Measurements from ENCODE around the gene IFFO2.
A peak's percentile ranks its signal among the peaks of the same experiment; 100 is the strongest.

Gene IFFO2

DNA sequence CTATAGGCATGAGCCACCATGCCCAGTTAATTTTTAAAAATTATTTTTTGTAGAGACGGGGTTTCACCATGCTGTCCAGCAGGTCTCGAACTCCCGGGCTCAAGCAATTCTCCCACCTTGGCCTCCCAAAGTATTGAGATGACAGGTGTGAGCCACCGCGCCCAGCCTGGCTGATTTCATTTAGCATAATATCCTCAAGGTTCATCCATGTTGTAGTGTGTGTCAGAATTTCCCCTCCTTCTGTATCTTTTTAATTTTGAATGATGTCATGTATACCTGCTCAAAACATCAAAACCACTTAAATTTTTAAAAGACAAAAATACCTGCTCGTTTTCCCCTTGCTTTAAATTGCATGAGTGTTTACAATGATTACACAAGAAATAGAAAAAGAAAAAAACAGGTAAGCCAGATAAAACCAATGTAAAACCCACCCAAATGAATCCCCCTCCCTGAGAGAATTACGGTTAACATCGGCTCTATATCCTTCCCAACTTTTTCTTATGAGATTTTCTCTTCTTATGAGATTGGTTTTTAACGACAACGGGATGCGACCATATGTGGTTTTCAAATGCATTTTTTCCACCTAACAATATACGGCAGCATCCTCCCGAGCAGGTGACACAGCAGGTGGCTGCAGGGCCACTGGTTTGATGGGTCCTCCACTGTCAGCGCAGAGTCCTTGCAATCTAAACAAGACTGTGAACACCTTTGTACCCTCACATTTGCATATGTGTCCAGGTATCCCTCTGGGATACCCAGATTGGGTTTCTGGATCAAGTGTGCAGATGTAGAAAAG, 22.1 kb downstream of the IFFO2 start:
- DNase-seq = peak in 1 of 2 donors; percentile 45

DNA sequence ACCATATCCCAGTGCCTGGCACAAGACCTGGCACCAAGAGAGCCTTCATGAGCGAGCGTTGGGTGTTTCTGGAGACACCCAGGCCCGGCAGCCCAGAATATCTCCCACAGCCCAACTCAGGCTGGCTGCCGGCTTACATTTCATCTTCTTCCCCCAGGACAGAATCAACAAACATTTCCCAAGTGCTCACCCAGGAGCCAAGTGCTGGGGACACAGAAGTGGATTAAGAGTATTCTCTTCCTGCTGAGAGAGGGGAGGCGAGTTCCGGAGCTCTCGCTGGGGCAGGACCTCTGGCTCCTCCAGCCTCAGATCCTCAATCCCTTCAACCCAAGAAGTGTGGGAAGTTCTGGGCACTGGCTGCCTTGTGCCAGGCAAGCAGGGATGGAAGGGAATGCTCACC, 23.6 kb downstream of the IFFO2 start:
- DNase-seq = no peak

DNA sequence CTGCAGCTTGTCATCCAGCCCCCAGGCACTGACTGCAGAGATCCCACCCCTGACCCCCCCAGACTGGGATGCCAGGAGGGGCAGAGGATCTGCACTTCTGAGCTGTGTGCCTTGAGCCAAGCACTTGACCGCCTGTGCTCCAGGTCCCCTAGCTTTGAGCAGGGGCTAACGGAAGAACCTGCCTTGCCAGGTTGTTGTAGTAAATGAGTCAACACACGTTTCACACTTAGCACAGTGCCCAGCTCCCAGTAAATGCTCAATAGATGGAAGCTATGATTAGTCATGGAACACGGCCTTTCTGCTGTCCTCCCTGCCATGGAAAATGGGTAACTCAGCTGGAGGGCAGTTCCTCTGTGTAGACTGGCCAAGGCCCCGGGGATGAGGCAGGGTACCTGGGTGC, 24.1 kb downstream of the IFFO2 start:
- no peak for DNase-seq

DNA sequence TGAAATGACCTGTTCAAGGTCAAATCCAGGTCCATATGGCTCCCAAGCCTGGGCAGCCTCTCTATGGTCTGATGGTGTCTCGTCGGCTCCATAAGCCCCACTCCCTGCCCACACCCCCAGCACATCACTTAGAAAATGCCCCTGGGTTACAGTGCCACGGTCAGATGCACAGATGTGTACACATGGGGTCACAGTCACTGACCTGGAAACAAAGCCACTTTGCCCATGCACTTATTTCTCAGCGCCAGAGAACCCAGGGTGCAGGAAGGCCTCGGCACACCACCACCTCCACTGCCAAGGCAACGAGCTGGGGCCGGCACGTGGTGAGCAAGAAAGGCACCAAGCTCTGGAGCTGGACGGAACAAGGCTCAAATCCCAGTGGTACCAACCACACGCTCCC, 24.7 kb downstream of the IFFO2 start:
- no peak for DNase-seq

DNA sequence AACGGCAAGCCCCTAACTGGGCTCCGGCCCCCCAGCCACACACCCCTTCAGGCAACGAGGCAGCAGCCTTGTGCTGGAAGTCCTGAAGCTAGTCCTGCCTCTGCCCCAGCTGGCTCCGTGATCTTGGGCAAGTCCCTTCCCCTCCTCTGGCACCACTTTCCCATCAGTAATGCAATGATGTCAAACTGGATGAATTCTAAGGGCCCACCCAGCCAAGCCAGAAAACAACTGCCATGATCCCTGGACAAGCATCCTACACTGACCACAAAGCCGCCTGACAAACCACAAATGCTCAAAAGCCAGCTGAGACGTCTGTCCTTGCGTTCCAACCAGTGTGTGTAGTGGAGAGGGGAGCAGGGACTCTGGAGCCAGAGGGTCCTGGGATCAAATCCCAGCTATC, 26.8 kb downstream of the IFFO2 start:
- DNase-seq = no peak

DNA sequence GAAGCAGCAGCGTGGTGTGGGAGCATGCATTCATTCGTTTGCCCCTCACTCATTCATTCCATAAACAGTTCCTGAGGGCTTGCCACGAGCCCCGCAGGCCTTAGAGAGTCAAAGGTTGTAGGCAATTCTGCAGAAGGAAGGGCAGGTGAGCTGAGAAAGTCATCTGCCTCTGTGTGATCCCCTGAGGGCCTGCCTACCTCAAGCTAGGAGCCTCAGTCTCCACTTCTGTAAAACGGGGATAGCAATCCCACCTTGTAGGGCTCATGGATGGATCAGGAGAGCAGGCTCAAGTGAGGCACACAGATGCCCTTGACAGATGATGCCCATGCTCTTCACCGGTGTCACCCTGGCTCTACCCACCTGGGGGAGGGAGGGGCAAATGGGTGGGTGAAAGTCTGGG, 27.5 kb downstream of the IFFO2 start:
- DNase-seq = no peak

DNA sequence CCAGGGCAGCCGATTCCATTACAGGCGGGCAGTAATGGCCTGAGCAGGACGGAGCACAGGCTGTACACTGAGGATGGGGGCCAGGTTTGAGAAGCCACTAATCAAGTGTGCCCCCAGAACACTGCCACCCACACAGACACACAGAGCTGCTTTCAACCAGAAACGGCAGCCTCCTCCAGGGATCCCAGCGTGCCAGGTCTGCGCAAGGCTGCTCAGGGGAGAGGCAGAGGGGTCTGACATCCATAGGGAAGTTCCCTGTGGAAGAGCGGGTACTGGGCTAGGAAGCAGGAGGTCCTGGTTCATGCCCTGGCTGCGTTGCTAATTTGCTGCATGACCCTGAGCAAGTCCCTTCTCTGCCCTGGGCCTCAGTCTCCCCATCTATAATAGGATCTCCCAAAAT, 28.1 kb downstream of the IFFO2 start:
- DNase-seq = no peak

DNA sequence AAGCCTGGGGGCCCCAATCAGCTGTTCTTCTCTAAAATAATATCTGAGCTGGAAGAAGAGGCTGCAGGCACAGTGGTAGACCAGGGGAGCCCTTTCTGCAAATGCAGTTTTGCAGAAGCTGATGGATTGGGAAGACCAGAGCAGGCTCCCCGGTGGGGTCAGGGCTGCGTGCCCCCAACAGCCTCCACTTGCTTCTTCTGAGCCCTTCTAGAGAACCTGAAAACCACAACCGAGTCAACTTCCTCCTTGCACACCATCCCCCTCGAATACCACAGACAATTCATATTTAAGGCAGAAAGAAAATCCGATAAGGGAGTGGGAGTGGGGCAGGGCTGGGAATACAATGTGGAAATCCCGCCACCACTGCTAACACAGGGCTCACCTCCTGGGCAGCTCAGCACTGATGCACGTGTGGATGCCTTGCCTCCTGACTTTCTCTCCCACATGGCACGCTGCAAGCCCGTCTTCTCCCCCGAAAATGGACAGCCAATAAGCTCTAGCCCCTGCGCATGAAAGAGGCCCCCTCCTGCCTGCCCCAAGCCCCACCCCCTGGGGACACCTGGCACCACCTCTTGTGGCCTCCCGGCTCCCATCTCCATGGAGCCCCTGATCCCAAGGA, 28.7 kb downstream of the IFFO2 start:
- peak in 1 of 2 donors; percentile 56 for DNase-seq

DNA sequence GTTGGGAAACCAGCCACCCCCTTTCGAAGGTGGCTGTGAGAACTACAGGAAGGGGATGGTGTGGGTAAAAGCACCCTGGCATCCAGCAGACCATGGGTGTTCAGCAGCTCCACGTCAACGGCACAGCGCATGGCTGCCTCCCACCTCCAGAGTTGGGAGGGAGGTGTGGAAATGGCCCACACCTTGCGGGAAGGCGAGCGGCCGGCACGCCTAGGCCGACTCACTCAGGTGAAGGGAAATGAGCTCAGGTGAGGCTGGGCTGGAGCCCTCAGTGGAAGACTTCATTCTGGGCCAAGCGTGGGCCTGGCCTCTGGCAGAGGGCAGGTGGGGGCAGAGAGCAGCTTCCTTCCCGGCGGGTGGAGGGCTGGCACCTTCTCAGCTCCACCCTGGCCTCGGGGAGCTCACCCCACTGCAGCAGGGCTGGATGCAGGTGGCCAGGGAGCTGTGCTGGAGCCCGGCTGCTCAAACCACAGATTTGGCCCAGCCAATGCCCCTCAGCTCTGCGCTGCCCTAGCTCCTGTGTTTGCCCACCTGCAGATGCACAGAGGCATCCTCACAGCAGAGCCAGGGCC, 29.3 kb downstream of the IFFO2 start:
- peak in 1 of 2 donors; percentile 47 for DNase-seq

DNA sequence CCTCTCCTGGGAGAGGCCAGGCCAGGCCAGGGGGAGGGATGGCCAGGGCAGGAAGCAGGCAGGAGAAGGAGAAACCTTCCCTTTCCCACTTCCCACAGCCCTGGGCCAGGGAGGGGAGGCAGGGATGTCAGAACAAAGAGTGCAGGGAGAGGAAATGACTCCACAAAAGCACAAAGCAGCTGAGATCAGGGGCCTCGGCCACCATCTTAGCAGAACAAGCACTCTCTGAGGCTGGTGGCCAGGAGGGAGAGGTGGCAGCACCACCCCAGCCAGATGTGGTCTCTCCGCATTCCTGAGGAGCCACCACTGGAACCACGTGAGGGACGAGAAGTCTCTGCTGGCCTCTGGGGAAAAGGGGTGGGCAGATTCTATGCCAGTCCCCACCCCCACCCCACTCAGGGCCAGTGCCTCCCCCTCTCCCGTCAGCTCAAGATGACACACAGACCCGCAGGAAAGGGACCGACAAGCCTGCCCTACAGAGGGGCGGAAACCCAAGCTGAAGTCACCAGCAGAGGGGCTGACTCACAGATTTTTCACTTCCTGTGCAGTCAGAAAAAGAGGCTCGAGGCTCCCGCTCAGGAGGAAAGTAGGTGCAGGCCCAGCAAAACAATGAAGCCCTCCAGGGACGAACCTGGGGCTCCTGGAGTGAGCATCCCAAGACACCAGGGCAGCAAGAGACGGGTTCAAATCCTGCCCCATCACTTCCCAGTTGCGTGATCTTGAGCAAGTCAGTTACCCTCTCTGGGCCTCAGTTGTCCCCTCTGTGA, 30.0 kb downstream of the IFFO2 start:
- peak; percentile 84 to 87 for DNase-seq

DNA sequence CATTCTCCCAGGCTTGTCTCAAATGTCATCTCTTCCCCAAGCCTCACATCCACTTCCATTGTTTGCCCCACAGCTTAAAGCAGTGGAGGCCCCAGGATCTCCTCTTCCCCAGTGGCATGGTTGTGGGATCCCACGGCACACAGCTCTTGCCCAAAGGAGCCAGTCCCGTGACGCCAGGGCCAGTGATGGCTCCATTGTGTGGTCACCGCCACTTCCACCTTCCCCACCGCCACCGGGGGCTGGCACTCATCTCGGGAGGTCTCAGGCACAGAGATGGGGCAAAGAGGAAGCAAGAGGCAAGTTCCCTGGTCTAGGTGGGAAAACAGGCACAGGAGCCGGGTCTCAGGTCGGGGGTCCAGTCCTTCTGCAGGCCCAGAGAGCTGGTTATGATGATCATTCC, 31.2 kb downstream of the IFFO2 start:
- no peak for DNase-seq

DNA sequence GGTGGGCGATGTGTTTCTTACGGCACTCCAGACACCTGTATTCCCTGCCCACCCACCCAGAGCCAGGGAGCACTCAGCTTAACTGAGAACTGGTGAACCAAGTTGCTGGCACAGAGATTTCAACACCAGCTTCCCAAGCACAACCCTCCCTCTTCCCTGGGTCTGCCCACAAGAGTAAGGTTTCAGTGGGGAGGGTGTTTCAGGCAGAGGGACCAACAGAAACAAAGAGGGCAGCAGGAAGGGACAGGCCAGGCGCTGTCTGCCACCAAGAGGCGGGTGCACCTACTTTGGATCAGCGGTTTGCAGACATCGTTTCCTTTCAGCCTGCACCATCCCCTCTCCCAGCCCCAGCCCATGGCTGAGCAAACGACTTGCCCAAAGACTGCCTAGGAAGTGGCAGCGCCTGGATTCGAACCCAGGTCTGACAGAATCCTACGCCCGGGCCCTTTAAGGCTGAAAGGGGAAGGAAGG, 32.2 kb downstream of the IFFO2 start:
- no peak for DNase-seq

DNA sequence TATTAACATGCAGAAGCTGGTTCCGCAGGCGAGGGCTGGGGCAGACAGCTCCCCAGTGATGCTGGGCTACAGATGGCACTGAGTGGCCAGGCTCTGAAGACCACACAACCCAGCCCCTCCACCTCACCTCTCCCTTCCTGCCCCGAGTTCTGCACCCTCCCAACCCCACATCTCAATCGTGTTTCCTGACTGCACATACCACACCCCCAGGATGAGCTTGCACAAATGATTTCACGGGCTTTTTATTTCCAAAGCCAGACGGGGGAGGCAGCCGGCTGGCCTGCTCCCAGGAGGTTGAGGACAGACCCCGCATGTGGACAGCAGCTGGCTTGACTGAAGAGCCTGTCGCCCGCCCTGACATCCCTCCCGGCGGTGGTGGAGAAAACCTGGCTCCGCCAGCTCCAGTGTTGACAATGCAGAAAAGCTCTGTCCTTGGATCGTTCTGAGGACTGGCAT, 32.7 kb downstream of the IFFO2 start:
- peak in 1 of 2 donors; percentile 35 for DNase-seq

DNA sequence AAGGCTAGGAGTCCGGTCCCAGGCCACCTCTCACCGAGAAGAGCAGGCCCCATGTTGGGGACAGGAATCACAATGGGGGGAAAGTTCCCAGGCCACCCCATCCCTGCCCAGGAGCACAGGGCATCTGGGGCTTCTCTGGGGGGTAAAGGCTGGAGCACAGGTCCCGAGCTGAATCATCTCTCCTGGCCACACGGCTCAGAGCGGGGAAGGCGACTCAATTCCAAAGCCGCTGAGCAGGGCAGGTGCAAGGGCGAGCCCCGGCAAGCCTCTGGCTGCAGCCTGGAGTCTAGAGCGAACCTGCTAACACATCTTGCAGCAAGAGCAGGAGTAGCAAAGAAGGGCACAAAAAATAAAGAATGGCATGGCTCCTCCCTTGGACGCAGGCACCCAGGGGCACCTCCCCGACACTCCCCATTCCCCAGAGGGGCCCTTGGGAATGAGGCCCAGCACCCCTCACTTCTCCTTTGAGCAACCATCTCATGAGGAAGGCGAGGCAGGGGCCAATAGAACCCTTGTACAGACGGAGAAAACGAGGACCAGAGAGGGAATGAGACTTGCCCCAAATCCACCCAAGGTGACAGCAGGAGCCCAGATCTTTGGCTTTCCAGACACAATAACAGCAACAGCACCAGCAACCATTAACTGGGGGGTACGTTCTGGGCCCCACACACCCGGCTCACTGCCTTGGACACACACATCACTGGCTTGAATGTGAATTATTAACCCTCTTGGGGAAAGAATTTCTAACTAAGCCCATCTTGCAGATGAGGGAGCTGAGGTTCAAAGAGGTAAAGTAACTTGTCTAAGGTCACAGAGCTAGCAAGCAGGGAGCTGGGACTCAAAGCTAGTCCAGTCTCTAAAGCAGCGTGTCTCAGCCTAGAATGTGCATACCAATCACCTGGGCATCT, 33.4 kb downstream of the IFFO2 start:
- DNase-seq = no peak

DNA sequence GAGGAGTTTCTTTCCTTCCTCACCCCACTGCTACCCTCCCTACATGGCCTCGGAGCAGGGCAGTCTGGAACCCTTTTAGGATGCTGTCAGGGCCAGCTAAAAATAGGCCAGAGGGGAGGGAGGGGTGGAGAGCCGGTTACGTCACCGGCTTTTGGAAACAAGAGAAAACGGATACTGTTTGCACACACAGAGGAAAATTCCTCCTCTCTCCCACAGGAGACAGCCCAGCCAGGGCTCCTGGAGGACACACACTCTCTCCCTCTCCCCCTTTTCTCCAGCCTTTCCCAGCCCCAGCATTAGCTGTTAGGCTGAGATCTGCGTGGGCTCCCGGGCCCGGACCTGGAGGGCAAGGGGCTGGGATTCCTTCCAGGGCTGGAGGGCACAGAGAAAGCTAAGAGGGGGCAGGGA, 34.2 kb downstream of the IFFO2 start:
- no peak for DNase-seq

DNA sequence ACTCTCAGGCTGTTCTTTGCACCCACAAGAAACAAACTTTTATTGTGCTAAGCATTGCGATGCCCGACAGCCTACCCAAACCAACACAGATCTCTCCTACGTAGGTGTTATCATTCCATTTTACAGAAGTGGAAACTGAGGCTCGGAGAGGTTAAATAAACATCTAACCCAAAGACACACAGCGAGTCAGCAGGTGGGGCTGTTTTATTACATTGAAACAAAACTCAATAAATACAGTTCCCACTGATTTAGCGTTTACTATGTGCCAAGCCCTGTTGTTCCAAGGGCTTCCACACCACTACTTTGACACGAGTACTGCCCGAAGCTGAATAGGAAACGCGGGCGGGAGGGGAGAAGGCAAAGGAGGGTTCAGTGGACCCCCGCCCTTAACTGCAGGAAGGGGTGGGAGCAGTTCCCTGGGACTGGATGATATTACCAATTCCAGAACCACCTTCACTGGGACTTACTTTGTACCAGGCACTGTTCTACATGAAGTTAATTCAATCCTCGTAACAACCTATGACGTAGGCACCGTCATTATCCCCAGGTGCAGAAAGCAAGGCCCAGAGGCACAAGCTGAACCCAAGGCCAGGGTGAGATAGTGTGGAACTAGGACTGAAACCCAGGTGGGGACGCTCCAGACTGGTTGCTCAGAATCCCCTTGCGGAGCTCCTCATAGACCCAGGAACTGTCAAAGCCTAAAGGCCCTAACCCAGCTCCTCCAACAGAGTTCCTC, 34.8 kb downstream of the IFFO2 start:
- no peak for DNase-seq

DNA sequence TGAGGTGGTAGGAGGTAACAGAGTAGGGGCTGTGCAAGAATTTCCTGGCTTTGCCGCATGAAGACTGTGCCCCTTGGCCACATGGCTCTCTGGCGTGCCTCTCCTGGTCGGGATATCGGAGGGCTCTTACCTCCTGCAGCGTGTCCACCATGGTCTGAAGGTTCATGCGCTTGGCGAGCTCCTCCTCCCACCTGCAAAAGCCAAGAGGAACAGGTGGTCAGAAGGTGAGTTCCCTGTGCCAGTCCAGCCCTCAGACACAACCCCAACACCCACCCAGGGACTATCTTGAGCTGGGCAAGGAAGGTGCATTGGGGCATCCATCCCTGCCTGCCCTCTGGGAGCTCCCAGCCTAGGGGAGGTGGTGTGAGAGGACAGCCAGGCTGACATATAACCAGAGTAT, 35.5 kb downstream of the IFFO2 start:
- no peak for DNase-seq

DNA sequence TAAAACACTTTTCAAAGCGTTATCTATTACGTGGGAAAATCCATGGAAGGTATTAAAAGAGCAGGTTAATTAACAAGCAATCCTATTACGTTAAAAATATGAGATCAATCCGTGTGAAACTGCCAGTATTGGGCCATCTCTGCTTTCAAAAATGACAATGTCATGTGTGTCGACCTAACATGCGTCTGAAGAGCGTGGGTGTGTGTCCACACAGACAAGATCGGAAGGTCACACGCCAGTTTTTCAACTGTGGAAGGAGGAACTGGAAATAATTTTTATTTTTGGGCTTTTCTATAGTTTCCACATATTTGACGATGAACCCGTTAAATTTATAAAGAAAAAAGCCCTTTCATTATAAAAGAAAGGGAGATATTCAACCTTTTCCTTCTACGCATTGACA, 36.5 kb downstream of the IFFO2 start:
- DNase-seq = no peak

DNA sequence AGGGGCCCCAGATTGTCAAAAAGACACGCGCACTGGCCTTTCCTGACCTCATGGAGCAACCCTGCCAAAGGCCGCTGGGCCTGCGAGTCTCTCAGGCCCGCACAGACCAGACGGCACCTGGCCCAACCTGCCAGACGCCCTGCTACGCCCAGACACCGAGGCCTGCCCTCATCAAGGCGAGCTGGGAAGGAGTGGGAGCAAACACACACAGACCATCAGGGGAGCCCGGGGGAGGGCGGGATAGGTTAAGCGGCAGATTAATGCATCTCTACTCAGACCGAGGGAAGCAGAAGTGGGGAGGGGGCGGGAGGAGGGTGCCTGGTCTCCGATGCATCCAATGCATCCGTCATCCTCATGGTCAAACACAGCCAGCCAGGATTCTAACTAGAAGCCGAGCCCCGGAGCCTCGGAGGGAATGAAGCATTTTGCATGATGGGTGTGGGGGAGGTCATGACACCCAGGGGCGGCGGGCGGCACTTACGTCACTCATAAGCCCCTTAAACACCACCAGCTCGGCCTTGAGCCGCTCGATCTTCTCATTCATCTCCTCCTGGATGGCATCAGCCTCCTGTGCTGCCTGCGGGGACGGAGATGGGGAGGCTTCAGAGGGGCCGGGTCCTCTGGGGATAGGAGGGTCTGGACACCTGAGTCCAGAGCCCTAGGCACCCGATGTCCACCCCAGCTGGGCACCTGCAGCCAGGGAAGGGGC, 37.1 kb downstream of the IFFO2 start:
- no peak for DNase-seq

DNA sequence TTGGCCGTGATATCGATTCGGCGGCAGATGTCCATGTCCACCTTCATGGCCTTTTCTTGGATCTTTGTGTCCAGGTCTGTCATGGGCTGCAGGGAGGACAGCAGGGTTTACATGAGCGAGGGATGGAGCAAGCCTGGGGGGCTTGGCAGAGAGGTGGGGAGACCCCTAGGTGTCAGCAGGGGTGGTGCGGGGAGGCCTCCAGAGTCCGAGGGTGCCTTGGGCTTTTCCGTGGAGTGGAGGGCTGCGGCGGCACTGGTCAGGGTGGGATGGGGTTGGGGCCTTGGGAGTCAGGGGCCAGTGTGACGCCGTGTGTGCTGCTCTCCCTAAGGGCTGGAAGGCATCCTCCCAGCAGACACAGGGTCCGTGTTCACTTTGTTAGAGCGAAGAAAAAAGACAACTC, 38.1 kb downstream of the IFFO2 start:
- DNase-seq = no peak
